ENCODE measurements around the gene EYA2.
"Not testable (repeated sequence)": the region's sequence is repeated elsewhere in the genome, so short reads cannot be mapped to it uniquely, and the experiment has no call there.

EYA2 gene

DNA sequence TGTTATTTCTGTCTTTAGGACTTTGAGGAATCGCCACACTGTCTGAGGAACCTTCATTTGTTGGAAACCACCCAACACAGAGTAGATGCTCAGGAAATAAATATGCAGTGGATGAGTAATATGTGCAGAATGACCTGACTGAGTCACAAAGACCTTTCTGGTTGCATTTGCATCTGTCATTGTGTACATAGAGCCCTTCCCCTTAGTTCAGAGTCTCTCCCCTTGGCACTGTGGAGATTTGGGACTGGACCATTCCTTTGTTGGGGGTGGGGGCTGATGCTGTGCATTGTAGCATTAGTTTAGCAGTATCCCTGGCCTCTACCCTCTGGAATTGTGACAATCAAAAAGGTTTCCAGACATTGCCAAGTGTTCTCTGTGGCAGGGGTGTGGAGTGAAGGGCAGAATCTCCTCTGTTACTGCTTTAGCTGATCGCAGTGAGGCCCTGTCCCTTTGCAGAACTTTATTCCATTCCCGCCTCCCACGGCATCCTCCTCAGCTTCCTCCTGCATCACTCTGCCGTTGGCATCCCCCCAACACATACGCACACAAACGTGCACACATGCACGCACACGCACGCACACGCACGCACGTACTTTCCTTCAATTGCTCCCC is 64.5 kb downstream of the EYA2 start:
- peak in 1 of 2 donors; percentile 1 for DNase-seq

DNA sequence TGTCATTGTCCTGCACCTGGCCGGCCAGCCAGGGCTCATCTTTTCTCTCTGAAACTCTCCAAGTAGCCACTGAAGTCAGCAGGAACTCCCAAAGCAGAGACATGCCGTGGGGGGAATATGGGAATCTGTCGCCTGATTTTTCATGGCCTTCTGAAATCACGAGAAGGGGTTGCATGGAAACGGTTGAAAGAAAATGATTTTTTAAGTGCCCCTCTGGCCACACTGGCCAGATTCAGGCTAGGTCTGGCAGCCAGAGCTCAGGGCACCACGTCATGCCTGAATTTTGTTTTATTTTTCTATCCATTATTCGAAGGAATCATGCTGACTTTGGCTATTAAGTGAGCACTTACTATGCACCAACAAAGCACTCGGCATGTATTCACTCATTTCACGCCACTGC is 65.2 kb downstream of the EYA2 start:
- no peak for DNase-seq

GRCh38 chr20:46960536-46960935 is 65.9 kb downstream of the EYA2 start:
- no peak for DNase-seq

DNA sequence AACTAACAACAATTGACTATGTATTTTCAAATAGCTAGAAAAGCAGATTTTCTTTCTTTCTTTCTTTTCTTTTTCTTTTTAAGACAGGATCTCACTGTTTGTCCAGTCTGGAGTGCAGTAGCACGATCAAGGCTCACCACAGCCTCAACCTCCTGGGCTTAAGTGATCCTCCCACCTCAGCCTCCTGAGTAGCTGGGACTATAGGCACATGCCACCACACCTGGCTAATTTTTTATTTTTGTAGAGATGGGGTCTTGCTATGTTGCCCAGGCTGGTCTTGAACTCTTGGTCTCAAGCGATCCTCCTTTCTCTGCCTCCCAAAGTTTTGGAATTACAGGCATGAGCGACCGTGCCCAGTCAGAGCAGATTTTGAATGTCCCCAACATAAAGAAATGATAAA is 67.3 kb downstream of the EYA2 start:
- not testable (repeated sequence) for DNase-seq

DNA sequence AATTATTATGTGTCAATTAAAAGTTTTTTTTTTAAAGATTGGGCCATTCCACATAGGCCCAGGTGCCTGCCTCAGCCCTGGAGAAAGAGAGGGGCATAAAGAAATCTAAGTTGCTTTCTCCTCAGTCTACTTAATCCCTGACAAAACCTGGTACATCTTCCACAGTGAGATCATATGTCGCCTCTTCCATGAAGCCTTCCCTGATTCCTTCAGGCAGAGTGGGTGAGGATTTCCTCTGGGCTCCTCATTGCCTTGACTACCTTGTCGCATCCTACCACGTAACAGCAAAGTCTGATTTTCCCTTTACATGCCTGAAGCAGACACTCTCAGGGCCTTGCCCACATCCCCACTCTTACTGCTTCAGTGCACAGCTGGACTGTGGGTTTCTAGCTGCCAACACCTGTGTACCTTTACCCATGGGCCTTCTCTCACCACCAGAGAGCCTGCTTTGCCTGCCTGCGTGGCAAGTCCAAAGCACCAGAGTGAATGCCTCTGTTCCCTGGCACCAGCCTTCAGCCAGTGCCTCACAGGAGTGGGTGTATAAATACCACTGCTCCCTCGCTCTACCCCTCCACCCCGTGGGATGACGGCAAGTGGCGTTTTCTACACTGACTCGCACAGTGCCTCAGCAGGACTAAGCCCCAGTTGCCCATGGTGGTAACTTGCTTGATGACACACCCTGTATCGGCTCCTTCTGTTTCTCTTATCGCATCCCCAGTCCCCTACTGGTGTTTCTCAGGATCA is 68.0 kb downstream of the EYA2 start:
- no peak for DNase-seq

GRCh38 chr20:46963196-46963529 is 68.5 kb downstream of the EYA2 start:
- no peak for DNase-seq

GRCh38 chr20:46963758-46964617 is 69.3 kb downstream of the EYA2 start:
- DNase-seq: no peak

GRCh38 chr20:46964618-46965455 is 70.2 kb downstream of the EYA2 start:
- DNase-seq: no peak

GRCh38 chr20:46965477-46965876 is 70.8 kb downstream of the EYA2 start:
- no peak for DNase-seq

DNA sequence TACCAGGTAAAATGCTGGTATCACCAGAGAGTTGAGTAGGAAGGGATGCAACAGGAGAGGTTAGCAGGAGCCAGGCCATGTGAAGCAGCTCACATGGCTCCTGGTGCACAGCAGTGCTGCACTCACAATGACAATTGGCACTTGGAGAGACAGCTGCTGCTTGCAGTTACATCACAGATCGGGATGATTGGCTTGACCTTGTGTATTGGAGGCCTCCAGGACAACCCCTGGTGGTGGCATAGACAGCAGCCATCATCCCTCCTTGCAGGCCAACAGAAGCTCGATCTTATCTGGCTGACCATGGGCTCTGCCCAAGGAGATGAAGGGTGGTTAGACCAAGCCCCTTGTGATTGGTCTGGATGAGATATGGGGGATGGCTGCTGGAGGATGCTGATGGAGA is 73.0 kb downstream of the EYA2 start:
- no peak for DNase-seq

- DNase-seq: peak; percentile 33 to 35
These were observed 76.4 kb downstream of the EYA2 start for GRCh38 chr20:46970937-46971630.

DNA sequence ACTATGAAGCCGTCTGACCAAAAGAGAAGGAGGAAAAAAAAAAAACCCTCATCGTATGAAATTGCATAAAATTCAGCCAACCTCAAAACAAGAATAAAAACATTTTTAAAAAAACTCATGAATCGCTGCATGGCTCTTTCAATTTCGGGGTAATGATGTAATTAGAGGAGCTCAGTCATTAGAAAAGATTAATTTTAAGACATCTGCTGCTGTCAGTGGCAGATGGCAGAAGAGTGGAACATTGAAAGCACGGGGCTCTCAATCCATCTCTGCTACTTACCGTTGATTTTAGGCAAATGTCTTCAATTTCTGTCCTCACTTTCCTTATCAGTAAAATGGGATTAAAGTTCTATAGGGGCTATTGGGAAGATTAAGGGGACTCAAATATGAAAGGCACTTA is 79.1 kb downstream of the EYA2 start:
- no peak for DNase-seq

DNA sequence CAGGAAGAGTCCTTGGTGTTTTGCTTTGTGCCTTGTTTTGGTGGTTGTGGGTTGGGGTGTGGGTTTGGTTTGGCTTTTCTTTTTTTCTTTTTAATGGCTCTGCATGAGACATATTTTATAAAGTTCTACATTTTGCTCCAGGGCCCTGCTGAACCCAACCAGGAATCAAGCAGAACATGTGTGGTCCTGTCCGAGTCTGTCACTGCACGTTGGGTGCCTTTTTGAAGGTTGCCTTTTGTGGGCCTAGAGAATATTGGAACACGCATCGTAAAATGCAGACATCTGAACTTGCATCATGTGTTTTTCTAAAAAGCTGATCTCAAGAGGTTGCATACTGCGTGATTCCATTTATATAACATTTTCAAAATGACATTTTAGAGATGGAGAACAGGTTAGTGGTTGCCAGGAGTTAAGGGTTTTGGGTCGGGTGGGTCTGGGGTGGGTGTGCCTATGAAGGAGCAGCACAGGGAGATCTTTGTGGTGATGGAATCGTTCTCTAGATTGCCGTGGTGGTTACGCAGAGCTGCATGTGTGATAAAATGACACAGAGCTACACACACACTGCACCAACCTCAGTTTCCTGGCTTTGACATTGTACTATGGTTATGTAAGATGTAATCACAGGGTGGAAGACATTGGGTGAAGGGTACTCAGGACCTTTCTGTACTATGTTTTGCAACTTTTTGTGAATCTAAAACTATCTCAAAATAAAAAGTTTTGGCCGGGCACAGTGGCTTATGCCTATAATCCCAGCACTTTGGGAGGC is 80.2 kb downstream of the EYA2 start:
- no peak for DNase-seq

DNA sequence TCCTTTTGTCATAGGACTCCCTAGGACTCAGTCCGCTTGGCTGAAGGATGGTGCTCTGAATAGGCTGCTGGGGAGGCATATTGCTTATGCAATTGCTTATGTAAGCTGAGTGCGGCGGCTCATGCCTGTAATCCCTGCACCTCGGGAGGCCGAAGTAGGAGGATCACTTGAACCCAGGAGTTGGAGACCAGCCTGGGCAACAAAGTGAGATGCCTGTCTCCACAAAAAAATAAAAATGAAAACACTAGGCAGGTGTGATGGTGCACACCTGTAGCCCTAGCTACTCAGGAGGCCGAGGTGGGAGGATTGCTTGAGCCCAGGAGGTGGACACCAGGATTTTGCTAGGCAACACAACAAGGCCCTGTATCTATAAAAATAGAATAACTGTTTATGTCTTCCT is 81.3 kb downstream of the EYA2 start:
- no peak for DNase-seq

DNA sequence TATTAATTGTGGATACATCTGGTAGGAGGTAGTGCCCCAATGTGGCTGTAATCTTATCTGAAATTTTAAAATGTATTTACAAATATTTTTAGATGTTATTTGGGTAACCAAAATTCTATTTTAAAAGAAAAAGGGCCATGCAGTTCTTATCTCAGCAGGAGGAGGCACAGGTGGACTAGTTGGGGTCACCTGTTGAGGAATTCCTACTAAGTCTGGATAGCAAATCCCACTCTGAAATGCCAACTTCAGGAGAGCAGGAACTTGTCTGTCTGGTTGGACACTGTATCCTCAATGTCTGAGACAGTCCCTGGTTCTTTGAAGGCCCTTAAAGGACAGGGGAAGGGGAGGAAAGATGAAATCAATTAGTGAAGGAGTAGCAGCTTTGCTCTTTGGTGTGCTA is 82.6 kb downstream of the EYA2 start:
- DNase-seq: no peak

GRCh38 chr20:46977909-46978588 is 83.4 kb downstream of the EYA2 start:
- no peak for DNase-seq

- DNase-seq: no peak
These were observed 84.4 kb downstream of the EYA2 start for GRCh38 chr20:46978951-46979491.

DNA sequence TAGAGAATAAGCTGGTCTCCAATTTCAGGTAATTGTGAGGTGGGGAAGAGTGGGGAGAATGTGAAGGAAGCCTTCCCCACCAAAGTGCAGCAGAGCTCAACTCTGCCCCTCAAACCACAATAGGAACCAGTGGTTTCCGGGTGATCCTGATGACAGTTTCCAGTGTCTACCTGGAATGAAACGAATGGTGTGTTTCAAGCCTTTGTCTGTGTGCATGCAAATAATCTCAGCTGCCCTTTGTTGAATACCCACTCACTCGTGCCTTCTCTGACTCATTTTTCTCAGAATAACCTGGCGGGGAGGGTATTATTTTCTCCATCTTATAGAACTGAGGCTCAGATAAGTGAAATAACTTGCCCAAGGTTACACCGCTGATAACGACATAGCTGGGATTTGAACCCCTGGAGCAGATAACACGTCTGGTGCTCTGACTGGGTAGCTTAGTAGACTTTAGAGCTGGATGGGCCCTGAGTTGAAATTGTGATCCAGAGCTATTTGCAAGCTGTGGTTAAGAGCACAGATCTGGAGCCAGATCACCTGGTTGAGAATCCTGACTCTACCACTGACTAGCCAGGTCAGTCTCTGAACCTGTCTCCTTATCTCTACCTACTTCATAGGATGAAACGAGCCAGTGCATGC is 85.1 kb downstream of the EYA2 start:
- DNase-seq: no peak

GRCh38 chr20:46981184-46981583 is 86.5 kb downstream of the EYA2 start:
- no peak for DNase-seq

DNA sequence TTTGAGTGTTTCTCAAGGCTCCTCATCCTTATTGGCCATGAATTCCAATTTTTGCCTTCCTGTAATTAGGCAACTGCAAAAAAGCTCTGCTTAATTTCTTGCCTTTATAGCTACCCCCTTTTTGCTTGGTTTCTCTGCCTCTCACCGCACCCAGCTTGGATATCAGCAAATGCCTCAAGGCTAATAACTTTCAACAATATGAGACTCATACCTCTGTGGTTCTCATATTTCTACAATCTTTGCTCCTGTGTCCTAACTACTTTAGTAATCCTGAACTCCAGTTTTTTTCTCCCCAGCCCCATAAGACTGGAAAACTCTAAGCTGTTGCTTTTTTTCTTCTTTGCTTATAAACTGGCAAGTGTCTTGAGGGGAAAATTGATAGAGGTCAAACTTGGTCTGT is 88.8 kb downstream of the EYA2 start:
- DNase-seq: no peak

Data from inflammatory macrophage treated with lipopolysaccharide for 1 hour (primary cell).